CD14-positive monocyte (primary cell): ENCODE measurements around the gene KDM6A. TPM values are rescaled to one million over a fixed set of nuclear protein-coding genes. Genes with fewer than 3 reads are reported as not detected.

Experiments
- DNase-seq, 3 donors: peaks; one replicate each; pipeline ENCODE4 v3.0.0-alpha.2; 2011 to 2022
- H2AFZ ChIP-seq: 2 replicates; pipeline ENCODE4 v1.6.0; 2012; ENCODE audit warnings: mild to moderate bottlenecking, low read depth, low read length, inconsistent platforms; ENCODE audit not compliant: insufficient read depth, poor library complexity, severe bottlenecking
- H3K27ac ChIP-seq, 2 donors: 1 replicate in 1 of 2; 2 replicates in 1 of 2; pipeline ENCODE4 v1.5.1; 2012 to 2013; ENCODE audit warnings: low read length in 2 of 2, control low read depth in 1 of 2, inconsistent platforms in 1 of 2, low read depth in 1 of 2, mild to moderate bottlenecking in 1 of 2
- H3K27me3 ChIP-seq, 2 donors: one replicate each; pipeline versions ENCODE4 v1.6.0 to v1.6.1; 2011 to 2013; ENCODE audit warnings: low read length in 2 of 2; ENCODE audit not compliant: control insufficient read depth in 2 of 2, insufficient read depth in 2 of 2
- H3K36me3 ChIP-seq, 2 donors: replicated peaks in 1 of 2; 1 replicate in 1 of 2; 2 replicates in 1 of 2; pipeline versions ENCODE4 v1.5.1 to v1.6.1; 2012 to 2013; ENCODE audit warnings: low read length in 2 of 2, control low read depth in 1 of 2, inconsistent platforms in 1 of 2, mild to moderate bottlenecking in 1 of 2; ENCODE audit not compliant: insufficient read depth in 2 of 2, control insufficient read depth in 1 of 2
- H3K4me1 ChIP-seq, 2 donors: 1 replicate in 1 of 2; 2 replicates in 1 of 2; pipeline versions ENCODE4 v1.5.1 to v1.6.1; 2012 to 2013; ENCODE audit warnings: low read length in 2 of 2, control low read depth in 1 of 2, inconsistent platforms in 1 of 2, mild to moderate bottlenecking in 1 of 2, moderate library complexity in 1 of 2; ENCODE audit not compliant: insufficient read depth in 2 of 2, control insufficient read depth in 1 of 2
- H3K4me2 ChIP-seq: replicated peaks from 2 replicates; pipeline ENCODE3; 2012; ENCODE audit warnings: low read length, moderate library complexity, mild to moderate bottlenecking; ENCODE audit not compliant: poor library complexity, severe bottlenecking; ENCODE audit errors: extremely low read depth
- H3K4me3 ChIP-seq, 3 experiments: fragments of 200-600 bp in 1 of 3; sonication (generic) in 1 of 3; replicated peaks in 1 of 3; 1 replicate in 2 of 3; 2 replicates in 1 of 3; pipeline ENCODE4 v1.5.1; 2011 to 2013; ENCODE audit warnings: low read length in 3 of 3, mild to moderate bottlenecking in 3 of 3, control low read depth in 2 of 3, low read depth in 2 of 3, inconsistent platforms in 1 of 3, moderate library complexity in 1 of 3
- H3K79me2 ChIP-seq: 2 replicates; pipeline ENCODE4 v1.6.0; 2012; ENCODE audit warnings: mild to moderate bottlenecking, control low read depth, inconsistent platforms, low read length, moderate library complexity; ENCODE audit not compliant: insufficient read depth
- H3K9ac ChIP-seq: 2 replicates; pipeline ENCODE4 v1.6.0; 2017; ENCODE audit warnings: low read length, mild to moderate bottlenecking; ENCODE audit not compliant: insufficient read depth, poor library complexity, severe bottlenecking
- H3K9me3 ChIP-seq, 2 donors: replicated peaks in 1 of 2; 1 replicate in 1 of 2; 2 replicates in 1 of 2; pipeline versions ENCODE4 v1.5.1 to v1.6.1; 2012 to 2013; ENCODE audit warnings: low read length in 2 of 2, control low read depth in 1 of 2; ENCODE audit not compliant: control insufficient read depth in 1 of 2, insufficient read depth in 1 of 2
- H4K20me1 ChIP-seq: 2 replicates; pipeline ENCODE4 v1.6.0; 2012; ENCODE audit warnings: mild to moderate bottlenecking, low read length, control low read depth, moderate library complexity; ENCODE audit not compliant: insufficient read depth
- H3K27ac Mint-ChIP-seq, 7 donors: one replicate each; pipeline ENCODE4 v1.8.0; 2020; ENCODE audit warnings: mild to moderate bottlenecking in 7 of 7, mixed read lengths in 7 of 7, moderate library complexity in 6 of 7, inconsistent platforms in 2 of 7
- H3K27me3 Mint-ChIP-seq, 3 donors: one replicate each; pipeline ENCODE4 v1.8.0; 2021 to 2022; ENCODE audit warnings: low read depth in 3 of 3, mild to moderate bottlenecking in 3 of 3, mixed read lengths in 3 of 3, moderate library complexity in 3 of 3, inconsistent platforms in 1 of 3
- H3K36me3 Mint-ChIP-seq, 2 donors: one replicate each; pipeline ENCODE4 v1.8.0; 2020; ENCODE audit warnings: mixed read lengths in 2 of 2, inconsistent platforms in 1 of 2, mild to moderate bottlenecking in 1 of 2
- H3K4me1 Mint-ChIP-seq: one replicate; pipeline ENCODE4 v1.8.0; 2020; ENCODE audit warnings: mild to moderate bottlenecking, mixed read lengths
- H3K4me3 Mint-ChIP-seq, 2 donors: one replicate each; pipeline ENCODE4 v1.8.0; 2020; ENCODE audit warnings: mild to moderate bottlenecking in 2 of 2, mixed read lengths in 2 of 2, moderate library complexity in 1 of 2
- H3K9me3 Mint-ChIP-seq, 7 donors: one replicate each; pipeline ENCODE4 v1.8.0; 2020 to 2022; ENCODE audit warnings: mixed read lengths in 7 of 7, mild to moderate bottlenecking in 6 of 7, moderate library complexity in 6 of 7, inconsistent platforms in 2 of 7
- CTCF ChIP-seq: fragments of 200-600 bp; IDR thresholded peaks from one replicate; pipeline ENCODE4 v1.8.0; 2022; ENCODE audit warnings: antibody characterized with exemption, mild to moderate bottlenecking
- WGBS: methylation state at CpG from one replicate; pipeline ENCODE4 v1.1.5; 2013; ENCODE audit warnings: missing lambda C conversion rate; ENCODE audit not compliant: insufficient coverage; 5-methylcytosine and 5-hydroxymethylcytosine counted together
- intact Hi-C, 2 donors: fragments of 100-400 bp; cut with micrococcal nuclease; formaldehyde crosslinking; loops; one replicate each; pipeline versions ENCODE4 v1.15.0 to v1.15.1; 2023
- polyA plus RNA-seq, 3 donors: library from polyadenylated mRNA; depleted of rRNA in 1 of 3; unstranded in 2 of 3; stranded (reverse) in 1 of 3; fragments of 300-500 nt in 2 of 3; fragments of >200 nt in 1 of 3; fragmentation: Illumina TruSeq in 2 of 3; gene quantifications; 1 replicate in 2 of 3; 2 replicates in 1 of 3; pipeline ENCODE4 v1.2.3, GENCODE V29; 2012 to 2021

Gene KDM6A
- polyA plus RNA-seq, 3 donors, result 7.6 to 35.0 (median 13.8) TPM

DNA sequence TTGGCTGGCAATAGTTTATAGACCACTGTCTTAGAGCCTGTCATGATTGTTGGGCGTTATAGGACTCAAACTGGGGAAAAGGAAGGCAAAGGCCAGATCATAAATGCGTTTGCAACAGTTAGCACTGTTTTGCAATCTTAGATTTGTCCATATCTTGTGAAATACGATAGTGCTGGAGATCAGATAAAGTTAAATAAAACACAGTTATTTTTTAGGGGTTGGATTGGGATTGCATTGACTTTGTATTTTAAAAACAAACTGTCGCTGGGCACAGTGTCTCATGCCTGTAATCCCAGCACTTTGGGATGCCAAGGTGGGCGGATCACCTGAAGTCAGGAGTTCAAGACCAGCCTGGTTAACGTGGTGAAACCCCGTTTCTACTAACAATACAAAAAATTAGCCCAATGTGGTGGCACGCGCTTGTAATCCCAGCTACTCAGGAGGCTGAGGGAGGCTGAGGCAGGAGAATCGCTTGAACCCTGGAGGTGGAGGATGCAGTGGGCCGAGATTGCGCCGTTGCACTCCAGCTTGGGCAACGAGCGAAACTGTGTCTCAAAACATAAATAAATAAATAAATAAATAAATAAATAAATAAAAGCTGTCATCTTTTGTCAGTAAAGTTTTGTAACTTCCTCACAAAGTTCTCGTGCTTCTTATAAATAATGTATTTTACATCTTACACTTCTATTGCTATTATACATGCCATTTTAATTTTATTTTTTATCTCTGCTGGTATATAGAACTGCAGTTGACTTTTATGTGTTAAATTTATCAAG, 117.2 kb downstream of the KDM6A start:
- peaks cover 75% of the 10 kb centered on the region for H3K79me2 ChIP-seq
- Mint-ChIP-seq H3K27me3 (no peaks in the 10 kb centered on the region), H3K36me3 (peaks cover 6 to 39% of the 10 kb centered on the region in 2 donors), H3K4me3 (no peak overlapping the region), H3K9me3 (peaks cover 3 to 21% (median 15%) of the 10 kb centered on the region in 7 donors), H3K27ac (peak overlapping the region in 5 of 7 donors; percentile 31 to 65 (median 54)), H3K4me1 (peaks cover 34% of the 10 kb centered on the region)
- no peak overlapping the region for H3K4me3 ChIP-seq
- DNase-seq, result peak; percentile 6 to 23 (median 7)
- H3K36me3 ChIP-seq, result peaks cover 2 to 4% of the 10 kb centered on the region in 2 donors
- no peak overlapping the region for H2AFZ ChIP-seq
- H3K4me2 ChIP-seq, result no peak overlapping the region
- H3K9ac ChIP-seq, result no peak overlapping the region
- H3K27me3 ChIP-seq, result no peaks in the 10 kb centered on the region
- WGBS, result 14% methylated on average over 2 of the region's 16 CpGs
- H3K27ac ChIP-seq, result peak overlapping the region; percentile 9 to 61
- H4K20me1 ChIP-seq, result peaks cover 67% of the 10 kb centered on the region
- H3K4me1 ChIP-seq, result peaks cover 9 to 17% of the 10 kb centered on the region in 2 donors
- TF ChIP-seq CTCF, result no peak
- no peaks in the 10 kb centered on the region for H3K9me3 ChIP-seq
- intact Hi-C loops, result no loop called here

- Histone ChIP-seq H3K4me3 (no peak overlapping the region), H3K36me3 (peaks cover 2 to 4% of the 10 kb centered on the region in 2 donors), H4K20me1 (peaks cover 90% of the 10 kb centered on the region), H3K9ac (no peak overlapping the region), H3K9me3 (no peaks in the 10 kb centered on the region), H3K4me1 (peaks cover 20 to 30% of the 10 kb centered on the region in 2 donors), H3K27ac (no peak overlapping the region), H3K79me2 (peaks cover 90% of the 10 kb centered on the region), H3K27me3 (no peaks in the 10 kb centered on the region), H2AFZ (no peak overlapping the region), H3K4me2 (no peak overlapping the region)
- intact Hi-C loops, result no loop called here
- DNase-seq, result no peak
- H3K36me3 Mint-ChIP-seq, result peaks cover 6 to 37% of the 10 kb centered on the region in 2 donors
- no peaks in the 10 kb centered on the region for H3K27me3 Mint-ChIP-seq
- peaks cover 0 to 11% (median 6%) of the 10 kb centered on the region in 7 donors for H3K9me3 Mint-ChIP-seq
- no CpG with 5 or more reads among the region's 2 CpGs for WGBS
- peaks cover 47% of the 10 kb centered on the region for H3K4me1 Mint-ChIP-seq
- H3K27ac Mint-ChIP-seq, result no peak overlapping the region
- TF ChIP-seq CTCF, result no peak
- no peak overlapping the region for H3K4me3 Mint-ChIP-seq
Observed at GRCh38 chrX:44992775-44993174, 119.8 kb downstream of the KDM6A start.
